SK-N-SH (cell line): ENCODE results near the gene CYB561D1. TPM values are rescaled to one million over a fixed set of nuclear protein-coding genes. Genes with fewer than 3 reads are reported as not detected.
A peak's percentile ranks its signal among the peaks of the same experiment; 100 is the strongest.
"Not testable (repeated sequence)": the region's sequence is repeated elsewhere in the genome, so short reads cannot be mapped to it uniquely, and the experiment has no call there.

Experiments
- CTCF ChIA-PET: fragments of 300-600, 350-600 bp; formaldehyde crosslinking; extraction: SDS; loops from one replicate; lab custom pipeline; 2021; lab: Yijun Ruan, JAX
- POLR2A ChIA-PET: fragments of 350-600 bp; sonication (Branson Sonifier 250); formaldehyde crosslinking; extraction: SDS; loops from one replicate; lab custom pipeline; 2020; ENCODE audit warnings: antibody characterized with exemption, inconsistent platforms; lab: Yijun Ruan, JAX
- DNase-seq: peaks from one replicate; pipeline ENCODE4 v3.0.0; 2012
- H2AFZ ChIP-seq: fragments of 200-600 bp; sonication (generic); 2 replicates; pipeline ENCODE4 v1.8.1; 2016; ENCODE audit warnings: antibody characterized with exemption, mild to moderate bottlenecking, low read depth
- H3F3A ChIP-seq: fragments of 200-600 bp; sonication (generic); replicated peaks from 2 replicates; pipeline ENCODE3; 2016; ENCODE audit warnings: antibody characterized with exemption, mild to moderate bottlenecking; ENCODE audit not compliant: insufficient read depth
- H3K27ac ChIP-seq, 2 experiments: fragments of 200-500 bp in 1 of 2; fragments of 200-600 bp in 1 of 2; sonication (Bioruptor generic) in 1 of 2; sonication (generic), shearing (Covaris generic) in 1 of 2; 2 replicates each; pipeline versions ENCODE4 v1.5.1 to v1.6.1; 2014 to 2016; ENCODE audit warnings: low read depth in 2 of 2, inconsistent platforms in 1 of 2, low read length in 1 of 2, mild to moderate bottlenecking in 1 of 2, mixed read lengths in 1 of 2
- H3K27me3 ChIP-seq: fragments of 200-600 bp; sonication (generic), shearing (Covaris generic); 2 replicates; pipeline ENCODE4 v1.6.1; 2016; ENCODE audit warnings: mixed run types; ENCODE audit not compliant: insufficient read depth
- H3K36me3 ChIP-seq, 2 experiments: fragments of 200-500 bp in 1 of 2; fragments of 200-600 bp in 1 of 2; sonication (Bioruptor generic) in 1 of 2; sonication (generic) in 1 of 2; replicated peaks in 1 of 2; 2 replicates each; pipeline versions ENCODE3 to v1.5.1; 2014 to 2016; ENCODE audit warnings: low read length in 1 of 2, mild to moderate bottlenecking in 1 of 2; ENCODE audit not compliant: insufficient read depth in 2 of 2, control insufficient read depth in 1 of 2
- H3K4me1 ChIP-seq, 2 experiments: fragments of 200-500 bp in 1 of 2; fragments of 200-600 bp in 1 of 2; sonication (Bioruptor generic) in 1 of 2; sonication (generic), shearing (Covaris generic) in 1 of 2; 2 replicates each; pipeline versions ENCODE4 v1.5.1 to v1.6.1; 2014 to 2016; ENCODE audit warnings: low read depth in 1 of 2, low read length in 1 of 2, mixed run types in 1 of 2; ENCODE audit not compliant: insufficient read depth in 2 of 2, control insufficient read depth in 1 of 2
- H3K4me2 ChIP-seq: fragments of 200-600 bp; sonication (generic), shearing (Covaris generic); 2 replicates; pipeline ENCODE4 v1.6.1; 2017; ENCODE audit warnings: mixed run types
- H3K4me3 ChIP-seq, 2 experiments: fragments of 200-500 bp in 1 of 2; fragments of 200-600 bp in 1 of 2; sonication (Bioruptor generic) in 1 of 2; sonication (generic), shearing (Covaris generic) in 1 of 2; 2 replicates each; pipeline versions ENCODE4 v1.5.1 to v1.8.1; 2014 to 2016; ENCODE audit warnings: low read depth in 2 of 2, inconsistent platforms in 1 of 2, low read length in 1 of 2, mild to moderate bottlenecking in 1 of 2, mixed read lengths in 1 of 2, moderate library complexity in 1 of 2
- H3K79me2 ChIP-seq: fragments of 200-600 bp; sonication (generic); 2 replicates; pipeline ENCODE4 v1.8.1; 2017; ENCODE audit warnings: mild to moderate bottlenecking; ENCODE audit not compliant: insufficient read depth
- H3K9ac ChIP-seq: fragments of 200-600 bp; sonication (generic); 2 replicates; pipeline ENCODE4 v1.6.1; 2017; ENCODE audit warnings: mixed run types
- H3K9me2 ChIP-seq: fragments of 200-600 bp; sonication (generic); 2 replicates; pipeline ENCODE4 v1.6.1; 2017; ENCODE audit warnings: mixed run types
- H3K9me3 ChIP-seq: fragments of 200-600 bp; sonication (generic); 2 replicates; pipeline ENCODE4 v1.6.1; 2017; ENCODE audit warnings: mixed run types, mild to moderate bottlenecking, moderate library complexity
- H4K20me1 ChIP-seq: fragments of 200-600 bp; sonication (generic); 2 replicates; pipeline ENCODE4 v1.6.1; 2017; ENCODE audit warnings: mild to moderate bottlenecking, mixed run types; ENCODE audit not compliant: insufficient read depth
- EP300 ChIP-seq, 2 experiments: IDR thresholded peaks; 2 replicates each; pipeline versions ENCODE4 v1.4.0 to v1.6.1; 2012; ENCODE audit warnings: borderline replicate concordance in 1 of 2, low read depth in 1 of 2, low read length in 1 of 2
- EZH2phosphoT487 ChIP-seq: fragments of 200-600 bp; sonication (generic); IDR thresholded peaks from 2 replicates; pipeline ENCODE4 v1.6.1; 2017; ENCODE audit warnings: low read depth, mixed run types, mild to moderate bottlenecking, antibody characterized with exemption, moderate library complexity, borderline replicate concordance
- FOSL2 ChIP-seq: IDR thresholded peaks from 2 replicates; pipeline ENCODE4 v1.4.0; 2012; ENCODE audit warnings: low read depth, mild to moderate bottlenecking, moderate library complexity, borderline replicate concordance
- MXI1 ChIP-seq: IDR thresholded peaks from 2 replicates; pipeline ENCODE4 v1.6.1; 2012; ENCODE audit warnings: mild to moderate bottlenecking, low read depth, low read length, improper control_type of control experiment
- NFIC ChIP-seq: IDR thresholded peaks from 2 replicates; pipeline ENCODE4 v1.4.0; 2012; ENCODE audit warnings: borderline replicate concordance
- RAD21 ChIP-seq: IDR thresholded peaks from 2 replicates; pipeline ENCODE4 v1.6.1; 2012; ENCODE audit warnings: mild to moderate bottlenecking, low read length
- RCOR1 ChIP-seq: fragments of 150-350 bp; IDR thresholded peaks from 2 replicates; pipeline ENCODE4 v1.6.1; 2017; ENCODE audit warnings: antibody characterized with exemption, low read length
- RFX5 ChIP-seq: IDR thresholded peaks from 2 replicates; pipeline ENCODE4 v1.6.1; 2012; ENCODE audit warnings: mild to moderate bottlenecking, improper control_type of control experiment, low read length
- RXRA ChIP-seq: IDR thresholded peaks from 2 replicates; pipeline ENCODE4 v1.4.0; 2012; ENCODE audit warnings: low read depth, mild to moderate bottlenecking, borderline replicate concordance
- SIN3A ChIP-seq: IDR thresholded peaks from 2 replicates; pipeline ENCODE4 v1.6.1; 2012; ENCODE audit warnings: low read depth, mild to moderate bottlenecking, low read length, moderate library complexity, borderline replicate concordance
- TAF1 ChIP-seq: IDR thresholded peaks from 2 replicates; pipeline ENCODE4 v1.6.1; 2012; ENCODE audit warnings: low read depth, mild to moderate bottlenecking, low read length, moderate library complexity, borderline replicate concordance
- USF1 ChIP-seq: IDR thresholded peaks from 2 replicates; pipeline ENCODE4 v1.4.0; 2012; ENCODE audit warnings: low read depth, borderline replicate concordance
- USF2 ChIP-seq: fragments of 150-350 bp; IDR thresholded peaks from 2 replicates; pipeline ENCODE4 v1.6.1; 2017; ENCODE audit warnings: antibody characterized with exemption, low read length, low read depth, borderline replicate concordance
- YY1 ChIP-seq: IDR thresholded peaks from 2 replicates; pipeline ENCODE4 v1.4.0; 2012; ENCODE audit warnings: low read depth, mild to moderate bottlenecking
- WGBS: methylation state at CpG from one replicate; pipeline ENCODE4 v1.1.6; 2017; ENCODE audit warnings: low lambda C conversion rate; 5-methylcytosine and 5-hydroxymethylcytosine counted together
- polyA plus RNA-seq, 3 experiments: library from polyadenylated mRNA; depleted of rRNA; stranded (reverse); fragments of >200 nt; gene quantifications; 2 replicates each; pipeline ENCODE4 v1.2.3, GENCODE V29; 2012

Gene CYB561D1
- polyA plus RNA-seq, 1 of the 3 experiments (the other 2 are of a cell fraction), result 5.4 TPM

- TF ChIP-seq RFX5 (no peak), TAF1 (no peak; the same call in 1 of the 2 replicates), RCOR1 (0 out of 2 replicates have a peak, but pooled peaks have one; percentile 9), RXRA (no peak), RAD21 (peak; percentile 51), FOSL2 (no peak), EP300 (IDR thresholded peaks at IDR 0.05; ENCODE audit: borderline replicate concordance in 1 of 2, low read depth in 1 of 2, low read length in 1 of 2) (peak; percentile 27 to 38; a peak in 1 of 4 replicates), SIN3A (peak; percentile 87), USF2 (no peak), NFIC (no peak), YY1 (peak; percentile 51), EZH2phosphoT487 (no peak)
Measured at GRCh38 chr1:109493805-109494539, at the start of gene CYB561D1 (continued).

GRCh38 chr1:109444346-109444745 is 49.5 kb upstream of the CYB561D1 start:
- 60% methylated on average over 1 of the region's 1 CpG for WGBS
- H3K9me3 ChIP-seq, result 0 out of 2 replicates have a peak, but pooled peaks cover 4% of the 10 kb centered on the region
- no peak for DNase-seq
- no peak overlapping the region for H3K27ac ChIP-seq
- no peak overlapping the region for H2AFZ ChIP-seq
- no peaks in the 10 kb centered on the region for H4K20me1 ChIP-seq
- no peak overlapping the region for H3K4me3 ChIP-seq
- H3K4me2 ChIP-seq, result no peak overlapping the region
- H3K9ac ChIP-seq, result no peak overlapping the region
- peaks cover 20% of the 10 kb centered on the region for H3K27me3 ChIP-seq
- H3K9me2 ChIP-seq, result no peaks in the 10 kb centered on the region
- no peaks in the 10 kb centered on the region for H3F3A ChIP-seq
- ChIA-PET CTCF (no interaction called here), POLR2A (no interaction called here)
- no peak for TF ChIP-seq MXI1
- TF ChIP-seq USF1, result peak; percentile 48; the same call in 1 of the 2 replicates
- H3K36me3 ChIP-seq, result no peaks in the 10 kb centered on the region
- H3K79me2 ChIP-seq, result no peaks in the 10 kb centered on the region
- H3K4me1 ChIP-seq, result 0 out of 4 replicates have a peak, but pooled peaks cover 0 to under 1% of the 10 kb centered on the region in 2 experiments

- H3K79me2 ChIP-seq, CTCF ChIA-PET, H3K4me2 ChIP-seq, H3K4me1 ChIP-seq, H3K27ac ChIP-seq, H2AFZ ChIP-seq, H3F3A ChIP-seq, H3K9ac ChIP-seq, DNase-seq, H3K4me3 ChIP-seq, H3K9me2 ChIP-seq, H4K20me1 ChIP-seq, H3K9me3 ChIP-seq, H3K36me3 ChIP-seq, POLR2A ChIA-PET: not testable (repeated sequence)
- H3K27me3 ChIP-seq, result peaks cover 34% of the 10 kb centered on the region
- WGBS, result 46% methylated on average over 11 of the region's 11 CpGs
Measured at GRCh38 chr1:109445949-109446695, 47.8 kb upstream of the CYB561D1 start.
